HEK293T (cell line): ENCODE results near the gene OR8D2.

ENCODE experiments used
- CTBP1 ChIP-seq: fragments of 450-650 bp; IDR thresholded peaks from 2 replicates; pipeline ENCODE4 v1.6.1; 2016; ENCODE audit warnings: borderline replicate concordance
- FOXK2 ChIP-seq: fragments of 450-650 bp; IDR thresholded peaks from 2 replicates; pipeline ENCODE4 v1.6.1; 2016; ENCODE audit warnings: mild to moderate bottlenecking
- FOXM1 ChIP-seq: fragments of 450-650 bp; IDR thresholded peaks from 2 replicates; pipeline ENCODE4 v1.6.1; 2017; ENCODE audit warnings: mild to moderate bottlenecking, borderline replicate concordance
- L3MBTL2 ChIP-seq: fragments of 450-650 bp; conservative IDR thresholded peaks from 2 replicates; pipeline ENCODE4 v1.6.1; 2016; ENCODE audit warnings: mild to moderate bottlenecking
- LEF1 ChIP-seq: fragments of 450-650 bp; IDR thresholded peaks from 2 replicates; pipeline ENCODE4 v1.6.1; 2017; ENCODE audit warnings: mild to moderate bottlenecking, borderline replicate concordance
- SP1 ChIP-seq: fragments of 450-650 bp; IDR thresholded peaks from 2 replicates; pipeline ENCODE4 v1.6.1; 2017
- SUZ12 ChIP-seq: fragments of 450-650 bp; IDR thresholded peaks from 2 replicates; pipeline ENCODE4 v1.6.1; 2016; ENCODE audit warnings: mild to moderate bottlenecking
- TARDBP ChIP-seq: fragments of 450-650 bp; IDR thresholded peaks from 2 replicates; pipeline ENCODE4 v1.6.1; 2016

- TF ChIP-seq LEF1 (no peak), SP1 (no peak), FOXM1 (no peak), L3MBTL2 (no peak), FOXK2 (no peak), SUZ12 (no peak), CTBP1 (no peak), TARDBP (no peak)
These were observed 46.0 kb downstream of the OR8D2 start for GRCh38 chr11:124274000-124274399.
